Chondrocyte (in vitro differentiated cells): ENCODE measurements around the gene CBX2. TPM values are rescaled to one million over a fixed set of nuclear protein-coding genes. Genes with fewer than 3 reads are reported as not detected.
A peak's percentile ranks its signal among the peaks of the same experiment; 100 is the strongest.

Experiments used
- DNase-seq: peaks from one replicate; pipeline ENCODE4 v3.0.0; 2021; ENCODE audit warnings: mixed read lengths, low spot score
- H3K27ac Mint-ChIP-seq: one replicate; pipeline ENCODE4 v1.8.0; 2021; ENCODE audit warnings: mild to moderate bottlenecking, moderate library complexity, mixed read lengths; ENCODE audit not compliant: unreplicated experiment
- H3K27me3 Mint-ChIP-seq: 2 replicates; pipeline ENCODE4 v1.8.0; 2021; ENCODE audit warnings: low read depth, mixed read lengths
- H3K36me3 Mint-ChIP-seq: 2 replicates; pipeline ENCODE4 v1.8.0; 2021; ENCODE audit warnings: low read depth, mixed read lengths
- H3K4me1 Mint-ChIP-seq: 2 replicates; pipeline ENCODE4 v1.8.0; 2021; ENCODE audit warnings: low read depth, mild to moderate bottlenecking, mixed read lengths
- H3K4me3 Mint-ChIP-seq: one replicate; pipeline ENCODE4 v1.8.0; 2021; ENCODE audit warnings: mild to moderate bottlenecking, moderate library complexity, mixed read lengths; ENCODE audit not compliant: unreplicated experiment
- H3K9me3 Mint-ChIP-seq: 2 replicates; pipeline ENCODE4 v1.8.0; 2021; ENCODE audit warnings: low read depth, mixed read lengths
- CTCF ChIP-seq: fragments of 200-600 bp; sonication (generic); IDR thresholded peaks from 2 replicates; pipeline ENCODE4 v1.5.0; 2021; ENCODE audit warnings: antibody characterized with exemption, mild to moderate bottlenecking, moderate library complexity
- total RNA-seq: library from RNA; stranded (reverse); gene quantifications from 3 replicates; pipeline ENCODE4 v1.2.1, GENCODE V29; 2021

CBX2 gene
- total RNA-seq, 1 donor from 2014 or later = 4.9 TPM

GRCh38 chr17:79799538-79800324 is 21.8 kb downstream of the CBX2 start:
- peaks cover 1% of the 10 kb centered on the region for H3K36me3 Mint-ChIP-seq
- no peak overlapping the region for H3K4me3 Mint-ChIP-seq
- H3K27ac Mint-ChIP-seq = no peak overlapping the region
- TF ChIP-seq CTCF = no peak
- H3K4me1 Mint-ChIP-seq = peaks cover 34% of the 10 kb centered on the region
- DNase-seq = no peak
- peaks cover 39% of the 10 kb centered on the region for H3K27me3 Mint-ChIP-seq
- no peaks in the 10 kb centered on the region for H3K9me3 Mint-ChIP-seq

- Mint-ChIP-seq H3K27me3 (peaks cover 47% of the 10 kb centered on the region), H3K27ac (no peak overlapping the region), H3K9me3 (no peaks in the 10 kb centered on the region), H3K4me3 (no peak overlapping the region), H3K36me3 (peaks cover 1% of the 10 kb centered on the region), H3K4me1 (peaks cover 34% of the 10 kb centered on the region)
- DNase-seq = no peak
- TF ChIP-seq CTCF = no peak
Measured at GRCh38 chr17:79800325-79801155, 22.6 kb downstream of the CBX2 start.

GRCh38 chr17:79801156-79802038 is 23.4 kb downstream of the CBX2 start:
- no peak overlapping the region for H3K27ac Mint-ChIP-seq

GRCh38 chr17:79802039-79802735 is 24.2 kb downstream of the CBX2 start:
- peaks cover 60% of the 10 kb centered on the region for H3K27me3 Mint-ChIP-seq
- H3K36me3 Mint-ChIP-seq = peaks cover 1% of the 10 kb centered on the region
- no peaks in the 10 kb centered on the region for H3K9me3 Mint-ChIP-seq
- no peak overlapping the region for H3K4me3 Mint-ChIP-seq
- DNase-seq = no peak
- H3K27ac Mint-ChIP-seq = no peak overlapping the region
- no peak for TF ChIP-seq CTCF
- H3K4me1 Mint-ChIP-seq = peaks cover 25% of the 10 kb centered on the region

More at GRCh38 chr17:79801156-79802038, 23.4 kb downstream of the CBX2 start:
- H3K27me3 Mint-ChIP-seq = peaks cover 52% of the 10 kb centered on the region
- no peak overlapping the region for H3K4me3 Mint-ChIP-seq
- DNase-seq = no peak
- no peaks in the 10 kb centered on the region for H3K9me3 Mint-ChIP-seq
- H3K4me1 Mint-ChIP-seq = peaks cover 26% of the 10 kb centered on the region
- H3K36me3 Mint-ChIP-seq = peaks cover 1% of the 10 kb centered on the region
- peak; percentile 18 for TF ChIP-seq CTCF
